Large intestine (tissue), 3 donors: ENCODE data around the gene THOP1. TPM values are rescaled to one million over a fixed set of nuclear protein-coding genes. Genes with fewer than 3 reads are reported as not detected.
A peak's percentile ranks its signal among the peaks of the same experiment; 100 is the strongest.
"Not testable (repeated sequence)": the region's sequence is repeated elsewhere in the genome, so short reads cannot be mapped to it uniquely, and the experiment has no call there.

Source experiments
- DNase-seq, 2 donors: peaks; one replicate each; pipeline versions ENCODE4 v3.0.0 to v3.0.0-alpha.2; 2013
- H3K27ac ChIP-seq: one replicate; pipeline ENCODE4 v1.5.1; 2013; ENCODE audit warnings: low read length
- H3K27me3 ChIP-seq: 2 replicates; pipeline ENCODE4 v1.6.1; 2013; ENCODE audit warnings: low read length; ENCODE audit not compliant: control insufficient read depth, insufficient read depth
- H3K36me3 ChIP-seq: 2 replicates; pipeline ENCODE4 v1.6.1; 2013; ENCODE audit warnings: low read length; ENCODE audit not compliant: control insufficient read depth, insufficient read depth
- H3K4me1 ChIP-seq: one replicate; pipeline ENCODE4 v1.6.1; 2013; ENCODE audit warnings: low read length; ENCODE audit not compliant: control insufficient read depth, insufficient read depth
- H3K4me3 ChIP-seq: one replicate; pipeline ENCODE4 v1.5.1; 2013; ENCODE audit warnings: low read length
- H3K9me3 ChIP-seq: one replicate; pipeline ENCODE4 v1.6.1; 2013; ENCODE audit warnings: mild to moderate bottlenecking, low read depth, low read length, moderate library complexity; ENCODE audit not compliant: control insufficient read depth
- WGBS: methylation state at CpG from one replicate; pipeline ENCODE4 v1.1.5; 2013; ENCODE audit warnings: low lambda C conversion rate; ENCODE audit not compliant: insufficient coverage; 5-methylcytosine and 5-hydroxymethylcytosine counted together
- polyA plus RNA-seq: library from polyadenylated mRNA; unstranded; fragments of 120-200 nt; gene quantifications from one replicate; pipeline ENCODE4 v1.2.1, GENCODE V29; 2013

THOP1 gene
- polyA plus RNA-seq, 1 donor = 41.3 TPM

DNA sequence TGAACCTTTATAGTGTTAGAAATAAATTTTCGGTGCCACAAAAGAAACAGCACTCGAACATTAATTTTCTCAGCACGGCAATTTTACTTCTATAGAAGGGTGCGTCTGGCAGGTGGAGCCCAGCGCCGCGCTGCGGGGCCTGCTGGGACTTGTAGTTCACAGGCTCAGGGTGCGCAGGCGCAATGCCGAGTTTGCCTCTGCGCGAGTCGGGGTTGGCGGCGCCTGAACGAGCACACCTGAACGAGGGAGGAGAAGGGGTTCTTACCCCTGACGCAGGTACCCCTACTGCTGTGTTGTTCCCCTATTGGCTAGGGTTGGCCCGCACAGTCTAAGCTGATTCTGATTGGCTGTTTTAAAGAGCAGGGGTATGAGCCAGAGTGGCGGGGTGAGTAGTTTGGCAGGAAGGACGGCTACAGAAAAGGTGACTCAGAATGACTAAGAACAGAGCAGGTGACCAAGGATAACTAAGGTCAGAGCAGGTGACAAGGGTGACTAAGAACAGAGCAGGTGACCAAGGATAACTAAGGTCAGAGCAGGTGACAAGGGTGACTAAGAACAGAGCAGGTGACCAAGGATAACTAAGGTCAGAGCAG lies 32.0 kb downstream of the THOP1 start:
- H3K27me3 ChIP-seq, H3K9me3 ChIP-seq, H3K4me3 ChIP-seq, H3K27ac ChIP-seq, DNase-seq, H3K4me1 ChIP-seq: not testable (repeated sequence)
- peaks cover 15% of the 10 kb centered on the region for H3K36me3 ChIP-seq
- no CpG with 5 or more reads among the region's 22 CpGs for WGBS

DNA sequence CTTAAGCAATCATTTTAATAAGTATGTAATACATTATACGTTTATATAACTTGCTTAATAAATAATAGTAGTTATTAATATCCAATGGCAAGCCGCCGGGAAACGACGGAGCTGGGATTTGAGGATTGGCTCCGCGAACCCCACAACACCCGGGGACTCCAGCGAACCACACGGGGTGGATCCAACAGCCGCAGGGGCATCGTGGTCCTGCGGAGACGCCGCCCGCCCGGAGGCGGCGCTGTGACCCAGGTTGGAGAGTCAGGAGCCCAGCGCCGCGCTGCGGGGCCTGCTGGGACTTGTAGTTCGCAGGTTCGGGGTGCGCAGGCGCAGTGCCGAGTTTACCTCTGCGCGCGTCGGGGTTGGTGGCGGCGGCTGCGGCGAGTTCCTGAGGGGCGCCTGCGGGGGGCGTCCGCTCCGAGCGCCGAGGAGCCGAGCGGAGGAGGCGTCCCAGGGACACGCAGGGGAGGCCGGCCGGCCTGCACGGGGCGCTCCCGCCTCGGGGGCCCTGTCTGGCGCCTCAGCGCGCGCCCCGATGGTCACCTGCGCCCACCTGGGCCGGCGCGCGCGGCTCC lies 34.3 kb downstream of the THOP1 start, which contains the start of gene ZNF554:
ZNF554 (plus strand) TSS at position 329 of the 572 bp plus-strand sequence; CDS start at position 533, 204 bp downstream.
- Histone ChIP-seq H3K4me1 (no peaks in the 10 kb centered on the region), H3K27ac (no peak within 1 kb of the TSS), H3K36me3 (peaks cover 6% of the 10 kb centered on the region), H3K4me3 (peak within 1 kb of the TSS; percentile 83), H3K27me3 (no peaks in the 10 kb centered on the region), H3K9me3 (peaks cover 3% of the 10 kb centered on the region)
- no CpG with 5 or more reads among the region's 64 CpGs for WGBS
- DNase-seq = peak; percentile 94 to 96

DNA sequence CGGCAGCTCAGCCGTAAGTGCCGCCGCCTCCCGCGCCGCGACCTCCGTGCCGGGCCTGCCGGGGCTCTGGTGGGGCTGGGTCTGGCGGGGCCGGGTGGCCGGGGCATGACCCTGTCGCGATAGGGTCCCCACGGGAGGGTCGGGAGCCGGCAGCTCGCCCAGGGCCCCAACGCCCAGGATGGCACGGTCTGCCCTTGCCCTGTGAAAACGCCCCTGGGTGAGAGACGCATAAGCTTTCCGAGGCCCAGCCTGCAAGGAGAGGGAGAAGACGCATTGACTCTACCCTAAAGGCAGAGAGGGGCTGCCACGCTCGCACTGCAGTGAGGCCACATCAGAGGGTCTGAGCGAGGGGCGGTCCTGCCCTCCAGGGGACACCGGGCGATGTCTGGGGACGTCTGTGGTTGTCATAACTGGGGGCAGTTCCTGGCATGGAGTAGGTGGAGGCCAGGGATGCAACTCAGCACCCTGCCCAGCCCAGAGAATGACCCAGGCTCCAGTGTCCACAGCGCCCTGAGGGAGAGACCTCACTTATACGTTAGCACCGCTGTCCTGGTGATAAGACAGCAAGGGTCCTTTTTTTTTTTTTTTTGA lies 34.9 kb downstream of the THOP1 start:
- Histone ChIP-seq H3K4me1 (no peaks in the 10 kb centered on the region), H3K27me3 (no peaks in the 10 kb centered on the region), H3K36me3 (peaks cover 6% of the 10 kb centered on the region), H3K27ac (no peak overlapping the region), H3K9me3 (peaks cover 3% of the 10 kb centered on the region), H3K4me3 (peak overlapping the region; percentile 83)
- DNase-seq = no peak
- WGBS = no CpG with 5 or more reads among the region's 36 CpGs

DNA sequence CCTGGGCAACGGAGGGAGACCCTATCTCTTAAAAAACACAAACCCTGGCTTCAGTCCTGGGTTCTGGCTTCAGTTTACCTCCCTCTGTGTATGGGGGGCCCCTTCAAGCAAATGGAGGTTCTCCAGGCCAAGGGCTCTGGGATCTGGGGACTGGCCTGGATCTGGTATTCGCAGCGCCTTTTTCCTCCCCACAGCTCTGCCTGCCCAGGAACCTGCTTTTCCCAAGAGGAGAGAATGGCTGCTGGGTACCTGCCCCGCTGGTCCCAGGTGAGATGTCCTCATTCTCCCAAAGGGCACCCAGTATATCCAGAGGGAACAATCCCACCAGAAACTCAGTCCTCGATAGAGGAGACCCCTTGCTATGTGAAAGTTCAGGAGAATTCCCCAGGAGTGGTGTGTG lies 37.5 kb downstream of the THOP1 start:
- Histone ChIP-seq H3K4me1 (no peaks in the 10 kb centered on the region), H3K27me3 (no peaks in the 10 kb centered on the region), H3K4me3 (no peak overlapping the region), H3K9me3 (no peaks in the 10 kb centered on the region), H3K27ac (no peak overlapping the region), H3K36me3 (peaks cover 14% of the 10 kb centered on the region)
- no peak for DNase-seq
- WGBS = no CpG with 5 or more reads among the region's 5 CpGs

DNA sequence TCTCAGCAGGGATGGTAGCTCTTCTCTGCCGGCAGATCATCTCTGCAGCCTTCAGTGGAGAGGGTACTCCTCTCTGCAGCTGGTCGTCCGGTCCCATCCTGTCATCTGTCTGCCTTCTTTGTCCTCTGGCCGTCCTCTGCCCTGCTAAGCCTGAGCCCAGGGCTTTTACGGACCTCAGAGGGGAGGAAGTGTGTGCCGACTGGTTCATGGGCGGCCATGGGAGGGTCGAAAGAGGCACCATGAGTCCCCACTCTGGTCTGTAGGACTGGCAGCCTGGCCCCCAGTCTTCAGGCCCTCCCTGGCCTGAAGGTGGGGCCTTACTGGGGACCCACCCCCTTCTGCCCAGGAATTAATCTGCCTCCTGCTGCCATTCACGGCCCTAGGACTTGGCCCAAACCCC lies 38.3 kb downstream of the THOP1 start:
- Histone ChIP-seq H3K4me1 (no peaks in the 10 kb centered on the region), H3K27me3 (no peaks in the 10 kb centered on the region), H3K9me3 (no peaks in the 10 kb centered on the region), H3K36me3 (peaks cover 22% of the 10 kb centered on the region), H3K4me3 (no peak overlapping the region), H3K27ac (no peak overlapping the region)
- no peak for DNase-seq
- no CpG with 5 or more reads among the region's 9 CpGs for WGBS

DNA sequence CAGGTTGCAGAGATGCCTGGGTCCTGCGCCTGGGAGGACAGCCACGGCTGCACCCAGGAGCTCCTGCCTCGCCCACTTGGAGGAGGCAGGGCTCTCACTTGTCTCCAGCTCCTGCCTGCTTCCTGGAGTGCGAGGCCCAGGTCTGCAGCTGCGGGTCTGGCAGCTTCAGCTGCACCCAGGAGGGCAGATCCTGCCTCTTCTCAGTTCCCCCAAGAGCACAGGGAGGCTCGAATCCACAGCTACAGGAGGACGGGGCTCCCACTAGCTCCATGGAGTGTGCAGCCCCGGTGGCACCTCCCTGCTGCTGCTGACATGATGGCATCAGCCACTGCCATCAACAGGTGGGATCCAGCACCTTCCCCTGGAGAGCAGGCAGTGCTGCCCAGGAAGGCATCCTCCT lies 38.8 kb downstream of the THOP1 start:
- DNase-seq = no peak
- Histone ChIP-seq H3K4me3 (no peak overlapping the region), H3K36me3 (peaks cover 22% of the 10 kb centered on the region), H3K9me3 (no peaks in the 10 kb centered on the region), H3K4me1 (no peaks in the 10 kb centered on the region), H3K27ac (no peak overlapping the region), H3K27me3 (no peaks in the 10 kb centered on the region)
- no CpG with 5 or more reads among the region's 8 CpGs for WGBS

DNA sequence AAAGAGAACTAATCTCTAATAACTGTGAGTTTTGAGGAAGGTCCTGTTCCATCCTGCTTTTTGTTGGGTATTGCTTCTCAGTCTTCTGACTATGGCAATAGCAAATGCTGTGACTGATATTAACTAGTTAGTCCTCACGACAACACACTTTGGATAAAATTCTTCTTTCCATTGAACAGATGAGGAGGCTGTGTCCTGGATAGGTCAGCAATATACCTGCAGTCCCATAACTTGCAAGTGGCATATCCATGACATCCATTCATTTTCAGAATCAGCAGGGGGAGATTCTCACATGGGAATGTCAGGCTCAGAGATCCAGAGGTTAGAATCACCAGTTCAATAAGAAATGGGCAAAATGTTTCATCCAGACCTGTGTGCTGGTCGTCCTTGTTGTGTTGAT lies 41.7 kb downstream of the THOP1 start:
- no peak for DNase-seq
- Histone ChIP-seq H3K9me3 (peaks cover 14% of the 10 kb centered on the region), H3K27me3 (no peaks in the 10 kb centered on the region), H3K36me3 (peaks cover 22% of the 10 kb centered on the region), H3K27ac (no peak overlapping the region), H3K4me3 (no peak overlapping the region), H3K4me1 (no peaks in the 10 kb centered on the region)
- no CpG with 5 or more reads among the region's 2 CpGs for WGBS

DNA sequence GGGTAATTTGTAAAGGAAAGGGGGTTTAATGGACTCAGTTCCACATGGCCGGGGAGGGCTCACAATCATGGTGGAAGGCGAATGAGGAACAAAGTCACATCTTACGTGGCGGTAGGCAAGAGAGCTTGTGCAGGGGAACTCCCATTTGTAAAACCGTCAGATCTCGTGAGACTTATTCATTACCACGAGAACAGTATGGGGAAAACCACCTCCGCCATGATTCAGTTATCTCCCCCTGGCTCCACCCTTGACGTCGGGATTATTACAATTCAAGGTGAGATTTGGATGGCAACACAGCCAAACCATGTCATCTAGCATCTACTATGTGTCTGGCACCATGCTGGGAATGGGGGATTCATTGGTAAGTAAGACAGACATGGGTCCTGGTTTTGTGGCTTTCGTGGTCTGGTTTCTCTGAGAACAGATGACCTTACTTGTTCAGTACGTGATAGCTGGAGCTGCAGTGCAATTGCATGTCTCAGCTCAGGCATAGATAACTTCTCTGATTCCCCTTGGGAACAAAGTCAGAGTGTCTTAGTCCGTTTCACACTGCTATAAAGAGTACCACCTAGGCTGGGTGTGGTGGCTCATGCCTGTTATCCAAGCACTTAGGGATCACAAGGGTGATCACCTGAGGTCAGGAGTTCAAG lies 42.7 kb downstream of the THOP1 start:
- peaks cover 29% of the 10 kb centered on the region for H3K36me3 ChIP-seq
- H3K27me3 ChIP-seq = no peaks in the 10 kb centered on the region
- H3K9me3 ChIP-seq = peaks cover 18% of the 10 kb centered on the region
- H3K4me1 ChIP-seq = no peaks in the 10 kb centered on the region
- DNase-seq = no peak
- no peak overlapping the region for H3K4me3 ChIP-seq
- no peak overlapping the region for H3K27ac ChIP-seq
- no CpG with 5 or more reads among the region's 13 CpGs for WGBS

DNA sequence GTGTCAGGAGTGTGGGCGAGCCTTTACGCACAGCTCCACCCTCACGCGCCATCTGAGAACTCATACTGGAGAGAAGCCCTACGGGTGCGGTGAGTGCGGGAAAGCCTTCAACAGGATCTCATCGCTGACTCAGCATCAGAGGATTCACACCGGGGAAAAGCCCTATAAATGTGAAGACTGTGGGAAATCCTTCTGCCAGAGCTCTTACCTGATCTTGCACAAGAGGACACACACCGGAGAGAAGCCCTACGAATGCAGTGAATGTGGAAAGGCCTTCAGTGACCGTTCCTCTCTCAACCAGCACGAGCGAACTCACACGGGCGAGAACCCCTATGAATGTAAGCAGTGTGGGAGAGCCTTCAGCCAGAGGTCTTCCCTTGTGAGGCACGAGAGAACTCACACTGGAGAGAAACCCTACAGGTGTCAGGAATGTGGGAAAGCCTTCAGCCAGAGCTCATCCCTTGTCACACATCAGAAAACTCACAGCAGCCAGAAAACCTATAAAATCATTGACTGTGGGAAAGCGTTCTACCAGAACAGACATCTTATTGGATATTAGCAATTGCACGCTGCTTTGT lies 49.1 kb downstream of the THOP1 start:
- Histone ChIP-seq H3K9me3 (peaks cover 69% of the 10 kb centered on the region), H3K27me3 (no peaks in the 10 kb centered on the region)

DNA sequence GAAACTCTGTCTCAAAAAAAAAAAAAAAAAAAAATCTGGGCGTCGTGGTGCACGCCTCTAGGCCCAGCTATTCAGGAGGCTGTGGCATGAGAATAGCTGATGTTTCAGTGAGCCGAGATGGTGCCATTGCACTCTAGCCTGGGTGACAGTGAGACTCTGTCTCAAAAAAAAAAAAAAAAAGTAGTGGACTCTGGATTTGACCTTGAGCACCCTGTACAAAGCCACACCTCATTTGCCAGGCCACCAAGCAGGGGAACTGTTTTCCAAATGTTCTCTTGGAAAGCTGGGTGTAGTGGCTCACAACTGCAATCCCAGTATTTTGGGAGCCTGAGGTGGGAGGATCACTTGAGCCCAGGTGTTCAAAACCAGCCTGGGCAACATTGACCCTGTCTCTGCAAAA lies 52.1 kb downstream of the THOP1 start:
- no peak for DNase-seq
- Histone ChIP-seq H3K9me3 (peaks cover 70% of the 10 kb centered on the region), H3K27me3 (no peaks in the 10 kb centered on the region), H3K4me1 (no peaks in the 10 kb centered on the region), H3K4me3 (no peak overlapping the region), H3K27ac (no peak overlapping the region), H3K36me3 (peaks cover 26% of the 10 kb centered on the region)
- WGBS = no CpG with 5 or more reads among the region's 4 CpGs

More for the DNA sequence above, 49.1 kb downstream of the THOP1 start:
- Histone ChIP-seq H3K4me1 (no peaks in the 10 kb centered on the region), H3K27ac (no peak overlapping the region), H3K36me3 (peaks cover 30% of the 10 kb centered on the region), H3K4me3 (no peak overlapping the region)
- no peak for DNase-seq
- 100% methylated on average over 3 of the region's 19 CpGs for WGBS
